Measurements from ENCODE around the gene NID1. TPM values are rescaled to one million over a fixed set of nuclear protein-coding genes. Genes with fewer than 3 reads are reported as not detected.
"Not testable (repeated sequence)": the region's sequence is repeated elsewhere in the genome, so short reads cannot be mapped to it uniquely, and the experiment has no call there.

The NID1 gene
- total RNA-seq, 1 experiment from 2014 or later = 19.2 TPM

GRCh38 chr1:235997049-235997448 is 67.8 kb downstream of the NID1 start:
- peak; percentile 45 for DNase-seq (ENCODE audit: low spot score)

GRCh38 chr1:235996048-235996785 is 68.7 kb downstream of the NID1 start:
- DNase-seq (ENCODE audit: low spot score) = no peak

DNA sequence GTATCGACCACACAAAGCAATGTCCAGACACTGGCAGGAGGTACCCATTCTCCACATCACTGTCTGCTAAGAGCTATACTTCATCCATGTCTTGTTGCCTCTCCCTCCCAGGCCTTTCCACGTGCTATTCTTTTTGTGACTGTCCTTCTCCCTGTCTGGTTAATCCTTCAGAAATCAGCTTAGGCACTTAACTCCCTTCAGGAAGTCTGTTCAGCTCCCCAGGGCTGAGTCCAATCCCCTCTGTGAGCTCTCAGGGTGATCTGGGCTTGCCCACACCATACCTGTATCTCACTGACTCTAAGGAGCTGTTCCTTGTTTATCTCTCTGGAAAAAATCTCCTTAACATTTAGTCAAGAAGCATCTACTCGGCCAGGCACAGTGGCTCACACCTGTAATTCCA is 69.4 kb downstream of the NID1 start:
- DNase-seq (ENCODE audit: low spot score) = no peak

DNA sequence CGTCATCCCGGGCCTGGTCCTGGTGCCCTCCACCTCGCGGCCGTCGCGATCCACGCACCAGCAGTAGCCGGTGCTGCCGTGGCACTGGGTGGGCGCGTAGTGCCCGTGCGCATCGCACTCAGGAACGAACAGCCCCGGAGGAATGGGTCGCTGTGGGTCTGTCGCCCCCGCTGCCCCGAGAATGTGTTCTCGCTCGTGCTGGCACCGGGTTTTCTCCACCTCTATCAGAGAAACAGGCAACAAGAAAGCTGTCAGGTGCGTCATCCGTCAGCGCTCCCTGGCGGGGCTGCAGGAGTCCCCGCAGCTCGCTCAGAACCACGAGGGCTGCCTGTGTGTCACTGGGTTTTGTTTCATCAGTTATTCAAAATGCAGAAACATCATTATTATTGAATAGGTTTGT is 71.2 kb downstream of the NID1 start:
- no peak for DNase-seq (ENCODE audit: low spot score)

DNA sequence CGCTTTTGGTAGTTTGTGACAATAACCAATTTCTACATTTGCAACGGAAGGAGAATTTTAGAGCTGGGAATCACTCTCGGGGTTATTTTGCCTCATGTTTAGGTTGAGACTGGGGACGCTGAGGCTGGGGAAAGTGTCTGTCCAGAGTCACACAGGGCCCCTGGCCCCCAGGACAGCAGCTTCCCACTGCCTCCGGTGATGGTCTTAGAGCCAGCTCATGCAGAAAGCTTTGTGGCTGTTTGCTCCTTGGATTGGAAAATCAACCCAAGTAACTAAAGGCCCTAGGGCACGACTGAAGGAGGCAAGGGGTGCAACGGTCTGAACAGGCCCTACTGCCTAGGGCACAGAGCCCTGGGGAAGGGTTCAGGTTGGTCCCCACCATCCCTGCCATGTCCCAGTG is 72.0 kb downstream of the NID1 start:
- no peak for DNase-seq (ENCODE audit: low spot score)

DNA sequence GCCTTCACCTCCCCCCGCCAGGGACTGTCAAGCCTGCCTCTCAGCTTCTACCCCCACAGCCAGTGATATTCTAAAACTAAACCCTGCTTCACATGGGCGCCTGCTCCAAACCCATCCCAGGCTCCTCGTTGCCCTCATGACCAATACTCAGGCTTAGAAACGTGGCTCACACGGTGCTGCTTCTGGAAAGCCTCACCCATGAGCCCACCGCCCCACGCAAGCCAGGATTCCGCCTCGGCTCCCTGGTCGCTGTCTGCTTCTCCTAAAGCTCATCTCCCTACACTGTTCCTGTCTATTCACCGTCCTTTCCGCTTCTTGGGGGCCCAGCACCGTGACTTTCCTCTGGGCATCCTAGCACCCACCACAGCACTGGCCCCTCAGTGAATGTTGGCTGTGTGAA is 72.5 kb downstream of the NID1 start:
- DNase-seq (ENCODE audit: low spot score) = no peak

- no peak for DNase-seq (ENCODE audit: low spot score)
These were observed 74.5 kb downstream of the NID1 start for GRCh38 chr1:235990330-235990795.

GRCh38 chr1:235989105-235989504 is 75.8 kb downstream of the NID1 start:
- DNase-seq (ENCODE audit: low spot score) = no peak

GRCh38 chr1:235986869-235987268 is 78.0 kb downstream of the NID1 start:
- DNase-seq (ENCODE audit: low spot score) = no peak

GRCh38 chr1:235984041-235984825 is 80.7 kb downstream of the NID1 start:
- no peak for DNase-seq (ENCODE audit: low spot score)

- no peak for DNase-seq (ENCODE audit: low spot score)
These were observed 83.9 kb downstream of the NID1 start for GRCh38 chr1:235980976-235981375.

- DNase-seq (ENCODE audit: low spot score) = no peak
These were observed 85.1 kb downstream of the NID1 start for GRCh38 chr1:235979716-235980333.

GRCh38 chr1:235979176-235979575 is 85.7 kb downstream of the NID1 start:
- no peak for DNase-seq (ENCODE audit: low spot score)

- no peak for DNase-seq (ENCODE audit: low spot score)
These were observed 88.4 kb downstream of the NID1 start for GRCh38 chr1:235976490-235976889.

DNA sequence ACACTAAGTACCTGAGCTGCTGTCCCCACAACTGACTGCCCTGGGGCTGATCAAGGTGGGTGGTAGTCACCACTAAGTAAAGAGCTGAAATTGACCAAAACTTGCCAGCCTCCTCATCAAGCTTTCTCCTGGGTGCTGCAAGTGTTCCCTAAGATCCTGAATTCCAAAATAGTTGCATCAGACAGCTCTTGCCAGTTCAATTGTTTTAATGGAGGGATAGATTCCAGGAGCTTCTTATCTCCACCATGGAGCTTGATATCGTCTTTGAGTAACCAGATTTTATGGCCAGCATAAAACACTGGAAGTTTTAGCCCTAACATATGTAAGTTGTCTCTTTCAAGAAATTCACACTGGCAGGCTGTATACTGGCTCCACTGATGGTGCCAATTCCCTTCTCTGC is 90.3 kb downstream of the NID1 start:
- no peak for DNase-seq (ENCODE audit: low spot score)

GRCh38 chr1:235972691-235973090 is 92.2 kb downstream of the NID1 start:
- not testable (repeated sequence) for DNase-seq (ENCODE audit: low spot score)

- no peak for DNase-seq (ENCODE audit: low spot score)
These were observed 92.6 kb downstream of the NID1 start for GRCh38 chr1:235972311-235972689.

- DNase-seq (ENCODE audit: low spot score) = peak; percentile 83
These were observed 93.1 kb downstream of the NID1 start for GRCh38 chr1:235971571-235972310.

- no peak for DNase-seq (ENCODE audit: low spot score)
These were observed 93.9 kb downstream of the NID1 start for GRCh38 chr1:235971020-235971419.

- no peak for DNase-seq (ENCODE audit: low spot score)
These were observed 96.1 kb downstream of the NID1 start for GRCh38 chr1:235968831-235969230.

DNA sequence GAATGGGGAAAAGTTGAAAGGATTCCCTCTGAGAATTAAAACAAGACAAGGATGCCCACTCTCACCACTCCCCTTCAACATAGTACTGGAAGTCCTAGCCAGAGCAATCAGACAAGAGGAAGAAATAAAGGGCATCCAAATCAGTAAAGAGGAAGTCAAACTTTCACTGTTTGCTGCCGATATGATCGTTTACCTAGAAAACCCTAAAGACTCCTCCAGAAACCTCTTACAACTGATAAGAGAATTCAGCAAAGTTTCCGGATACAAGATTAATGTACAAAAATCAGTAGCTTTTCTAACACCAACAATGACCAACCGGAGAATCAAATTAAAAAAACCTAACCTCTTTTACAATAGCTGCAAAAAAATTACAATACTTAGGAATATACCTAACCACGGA is 98.8 kb downstream of the NID1 start:
- not testable (repeated sequence) for DNase-seq (ENCODE audit: low spot score)

GRCh38 chr1:235960809-235961208 is 104.1 kb downstream of the NID1 start:
- no peak for DNase-seq (ENCODE audit: low spot score)

All from H4 (cell line).